PC-9 (cell line): ENCODE measurements around the gene INPP5F. TPM values are rescaled to one million over a fixed set of nuclear protein-coding genes. Genes with fewer than 3 reads are reported as not detected.

ENCODE experiments used
- BruUV-seq: library from RNA; stranded (reverse); fragments of 400-500 nt; replicated peaks from 2 replicates; lab custom pipeline; 2021; lab: Mats Ljungman, UMichigan
- CTCF ChIA-PET: fragments of 300-600 bp; sonication (Branson Sonifier 250); formaldehyde crosslinking; loops from one replicate; lab custom pipeline; 2022; ENCODE audit warnings: antibody characterized with exemption; lab: Charles Lee
- POLR2A ChIA-PET: fragments of 300-600 bp; sonication (Branson Sonifier 250); formaldehyde crosslinking; loops from one replicate; lab custom pipeline; 2022; ENCODE audit warnings: antibody characterized with exemption; ENCODE audit not compliant: unreplicated experiment; lab: Charles Lee
- DNase-seq, 2 experiments: peaks; one replicate each; pipeline versions ENCODE4 v3.0.0 to v3.0.0-alpha.2; 2015 to 2022; ENCODE audit warnings: mixed read lengths in 1 of 2
- H2AFZ ChIP-seq: fragments of 200-600 bp; sonication (generic); 2 replicates; pipeline ENCODE4 v1.8.1; 2017; ENCODE audit warnings: antibody characterized with exemption
- H3F3A ChIP-seq: fragments of 200-600 bp; sonication (generic); 2 replicates; pipeline ENCODE4 v1.8.1; 2017; ENCODE audit warnings: antibody characterized with exemption, mild to moderate bottlenecking, low read depth; ENCODE audit not compliant: insufficient read depth
- H3K27ac ChIP-seq: fragments of 200-600 bp; sonication (generic); 2 replicates; pipeline ENCODE4 v1.6.1; 2016; ENCODE audit warnings: mixed run types
- H3K27me3 ChIP-seq: fragments of 200-600 bp; sonication (generic); 2 replicates; pipeline ENCODE4 v1.6.1; 2016; ENCODE audit warnings: low read depth, mixed run types; ENCODE audit not compliant: insufficient read depth
- H3K36me3 ChIP-seq: fragments of 200-600 bp; sonication (generic); 2 replicates; pipeline ENCODE4 v1.6.1; 2016; ENCODE audit warnings: low read depth, mixed run types
- H3K4me1 ChIP-seq: fragments of 200-600 bp; sonication (generic); replicated peaks from 2 replicates; pipeline ENCODE4 v1.6.1; 2016; ENCODE audit warnings: mixed run types; ENCODE audit not compliant: insufficient read depth
- H3K4me2 ChIP-seq: fragments of 200-600 bp; sonication (generic); 2 replicates; pipeline ENCODE4 v1.6.1; 2017; ENCODE audit warnings: mixed run types
- H3K4me3 ChIP-seq: fragments of 200-600 bp; sonication (generic); 2 replicates; pipeline ENCODE4 v1.6.1; 2016; ENCODE audit warnings: mixed run types
- H3K79me2 ChIP-seq: fragments of 200-600 bp; sonication (generic); 2 replicates; pipeline ENCODE4 v1.6.1; 2017; ENCODE audit warnings: low read depth, mixed run types
- H3K9me2 ChIP-seq: fragments of 200-600 bp; sonication (generic); 2 replicates; pipeline ENCODE4 v1.8.1; 2017; ENCODE audit warnings: mild to moderate bottlenecking; ENCODE audit not compliant: insufficient read depth
- H3K9me3 ChIP-seq: fragments of 200-600 bp; sonication (generic); 2 replicates; pipeline ENCODE4 v1.8.1; 2016; ENCODE audit warnings: low read depth; ENCODE audit not compliant: insufficient read depth
- H4K20me1 ChIP-seq: fragments of 200-600 bp; sonication (generic); 2 replicates; pipeline ENCODE4 v1.8.1; 2017; ENCODE audit not compliant: insufficient read depth
- CTCF ChIP-seq: fragments of 200-600 bp; sonication (generic); conservative IDR thresholded peaks from 2 replicates; pipeline ENCODE4 v1.6.1; 2017; ENCODE audit warnings: mixed run types, antibody characterized with exemption, mild to moderate bottlenecking, moderate library complexity
- EZH2 ChIP-seq: fragments of 200-600 bp; sonication (generic); IDR thresholded peaks from 2 replicates; pipeline ENCODE4 v1.8.0; 2017; ENCODE audit warnings: antibody characterized with exemption, low read depth
- intact Hi-C: fragments of 100-400 bp; cut with micrococcal nuclease; formaldehyde crosslinking; loops from one replicate; pipeline ENCODE4 v1.10.0; 2022; ENCODE audit not compliant: unreplicated experiment
- total RNA-seq: library from RNA; stranded (reverse); gene quantifications from 2 replicates; pipeline ENCODE4 v1.2.3, GENCODE V29; 2021

The INPP5F gene
- total RNA-seq, 1 experiment from 2014 or later, result 11.4 TPM

DNA sequence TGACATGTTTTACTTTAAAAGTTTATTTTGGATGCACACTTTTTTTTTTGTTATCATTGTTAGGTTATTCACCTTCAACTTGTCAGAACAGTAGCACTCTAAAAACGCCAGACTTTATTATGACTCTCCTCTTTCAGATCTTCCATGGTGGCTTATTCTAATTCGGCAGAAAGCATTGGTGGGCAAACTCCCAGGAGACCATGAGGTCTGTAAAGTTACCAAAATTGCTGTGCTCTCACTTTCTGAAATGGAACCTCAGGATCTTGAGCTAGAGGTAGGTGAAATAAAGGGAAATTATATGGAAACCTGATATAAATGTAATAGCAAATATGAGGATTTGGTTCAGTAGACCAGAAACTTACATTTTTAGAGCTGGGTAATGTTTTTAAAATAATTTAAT is 55.6 kb downstream of the INPP5F start:
- POLR2A ChIA-PET, result no interaction called here
- CTCF ChIA-PET, result no interaction called here
- intact Hi-C loops, result no loop called here

DNA sequence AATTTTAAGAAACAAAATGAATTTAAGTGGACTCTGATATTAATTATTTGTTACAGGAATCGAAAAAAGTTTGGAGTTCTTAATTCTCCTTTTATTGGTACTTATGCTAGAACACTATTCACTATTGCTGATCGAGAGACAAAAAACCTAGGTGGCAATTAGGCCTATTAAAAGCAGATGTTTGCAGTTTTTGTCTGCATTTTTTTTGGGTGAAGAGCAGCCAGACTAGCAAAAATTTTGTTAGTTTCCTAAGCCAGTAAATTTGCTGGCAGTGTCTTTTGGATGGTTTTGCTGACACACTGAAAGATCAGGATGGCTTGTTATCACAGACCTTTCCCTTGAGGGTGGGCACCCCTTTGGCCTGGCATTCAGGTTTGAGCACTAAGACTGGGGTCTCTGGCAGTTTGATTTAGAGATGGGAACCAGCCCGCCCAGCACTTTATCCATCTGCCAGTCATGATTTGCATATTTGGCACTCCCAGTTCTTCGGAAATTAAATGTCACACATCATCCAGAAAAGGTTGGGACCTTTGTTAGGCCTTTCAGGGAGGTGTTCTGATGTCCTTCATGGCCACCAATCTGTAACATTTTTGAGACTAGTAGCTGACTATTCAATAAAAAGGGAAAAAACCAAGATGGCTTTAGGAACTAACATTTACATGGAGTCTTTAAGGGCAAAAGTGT is 57.3 kb downstream of the INPP5F start:
- Histone ChIP-seq H3K27ac (no peak overlapping the region), H3K79me2 (no peaks in the 10 kb centered on the region), H2AFZ (no peak overlapping the region), H3K9me2 (no peaks in the 10 kb centered on the region), H4K20me1 (no peaks in the 10 kb centered on the region), H3F3A (no peaks in the 10 kb centered on the region), H3K4me1 (no peaks in the 10 kb centered on the region), H3K36me3 (no peaks in the 10 kb centered on the region), H3K4me2 (no peak overlapping the region), H3K9me3 (no peaks in the 10 kb centered on the region), H3K4me3 (no peak overlapping the region), H3K27me3 (no peaks in the 10 kb centered on the region)
- DNase-seq, result no peak
- TF ChIP-seq CTCF, result no peak
- TF ChIP-seq EZH2, result no peak
- intact Hi-C loops, result no loop called here
- POLR2A ChIA-PET, result no interaction called here
- CTCF ChIA-PET, result interaction anchor here (0.6 kb wide), 1 partner anchor 464 kb away, joined by 3 read pairs; no protein-coding TSS in a partner anchor
- no TSS peak for BruUV-seq

More for the DNA sequence above, 55.6 kb downstream of the INPP5F start:
- no peak overlapping the region for H2AFZ ChIP-seq
- no peaks in the 10 kb centered on the region for H3K9me2 ChIP-seq
- H3K4me1 ChIP-seq, result no peaks in the 10 kb centered on the region
- no peak overlapping the region for H3K4me2 ChIP-seq
- no peaks in the 10 kb centered on the region for H3K36me3 ChIP-seq
- H3K9me3 ChIP-seq, result no peaks in the 10 kb centered on the region
- no peaks in the 10 kb centered on the region for H3K27me3 ChIP-seq
- no peaks in the 10 kb centered on the region for H4K20me1 ChIP-seq
- DNase-seq, result no peak
- no peaks in the 10 kb centered on the region for H3K79me2 ChIP-seq
- BruUV-seq, result no TSS peak
- no peak overlapping the region for H3K4me3 ChIP-seq
- H3F3A ChIP-seq, result no peaks in the 10 kb centered on the region
- TF ChIP-seq EZH2, result no peak
- TF ChIP-seq CTCF, result no peak
- no peak overlapping the region for H3K27ac ChIP-seq

- no peaks in the 10 kb centered on the region for H3K36me3 ChIP-seq
- H3K4me1 ChIP-seq, result no peaks in the 10 kb centered on the region
- no peak overlapping the region for H3K4me3 ChIP-seq
- POLR2A ChIA-PET, result no interaction called here
- no peak overlapping the region for H2AFZ ChIP-seq
- CTCF ChIA-PET, result interaction anchor here (0.6 kb wide), 1 partner anchor 465 kb away, joined by 3 read pairs; no protein-coding TSS in a partner anchor
- H3K9me2 ChIP-seq, result no peaks in the 10 kb centered on the region
- no peaks in the 10 kb centered on the region for H3F3A ChIP-seq
- no peaks in the 10 kb centered on the region for H3K9me3 ChIP-seq
- no peak overlapping the region for H3K27ac ChIP-seq
- no peak for DNase-seq
- no peaks in the 10 kb centered on the region for H3K79me2 ChIP-seq
- H4K20me1 ChIP-seq, result no peaks in the 10 kb centered on the region
- H3K4me2 ChIP-seq, result no peak overlapping the region
- no peak for TF ChIP-seq CTCF
- TF ChIP-seq EZH2, result no peak
- no TSS peak for BruUV-seq
- intact Hi-C loops, result no loop called here
- no peaks in the 10 kb centered on the region for H3K27me3 ChIP-seq
These were observed 57.8 kb downstream of the INPP5F start for GRCh38 chr10:119783665-119784027.
